Esophagus squamous epithelium (tissue), 5 donors: ENCODE results near the gene ARHGEF3. TPM values are rescaled to one million over a fixed set of nuclear protein-coding genes. Genes with fewer than 3 reads are reported as not detected.

Source experiments
- DNase-seq: peaks from one replicate; lab custom pipeline; 2025; lab: John Stamatoyannopoulos, UW
- H3K27ac ChIP-seq, 4 donors: fragments of 200-600 bp; sonication (generic); one replicate each; pipeline ENCODE4 v1.5.1; 2016 to 2019; ENCODE audit warnings: mild to moderate bottlenecking in 1 of 4
- H3K27me3 ChIP-seq, 4 donors: fragments of 200-600 bp; sonication (generic); 1 replicate in 3 of 4; 2 replicates in 1 of 4; pipeline versions ENCODE4 v1.5.1 to v1.6.0; 2017 to 2021; ENCODE audit warnings: antibody characterized with exemption in 1 of 4
- H3K36me3 ChIP-seq, 3 donors: fragments of 200-600 bp; sonication (generic); one replicate each; pipeline ENCODE4 v1.5.1; 2016 to 2019
- H3K4me1 ChIP-seq, 3 donors: fragments of 200-600 bp; sonication (generic); one replicate each; pipeline ENCODE4 v1.5.1; 2017 to 2019
- H3K4me3 ChIP-seq, 4 donors: fragments of 200-600 bp; sonication (generic); 1 replicate in 3 of 4; 2 replicates in 1 of 4; pipeline ENCODE4 v1.5.1; 2016 to 2019; ENCODE audit warnings: mild to moderate bottlenecking in 2 of 4, moderate library complexity in 1 of 4
- H3K9me3 ChIP-seq, 3 donors: fragments of 200-600 bp; sonication (generic); one replicate each; pipeline ENCODE4 v1.5.1; 2016 to 2019
- CTCF ChIP-seq, 6 experiments: fragments of 450-650 bp in 4 of 6; fragments of 200-600 bp in 2 of 6; sonication (generic) in 2 of 6; IDR thresholded peaks; one replicate each; pipeline ENCODE4 v1.5.1; 2016 to 2019; ENCODE audit warnings: antibody characterized with exemption in 6 of 6, mild to moderate bottlenecking in 4 of 6, moderate library complexity in 4 of 6
- POLR2A ChIP-seq, 4 donors: fragments of 450-650 bp; IDR thresholded peaks; one replicate each; pipeline ENCODE4 v1.6.1; 2017; ENCODE audit warnings: antibody characterized with exemption in 4 of 4, mild to moderate bottlenecking in 4 of 4, moderate library complexity in 3 of 4
- WGBS, 2 donors: methylation state at CpG; one replicate each; pipeline ENCODE4 v1.1.5; 2018; 5-methylcytosine and 5-hydroxymethylcytosine counted together
- intact Hi-C: fragments of 100-400 bp; cut with DNase I; formaldehyde crosslinking; loops from one replicate; pipeline ENCODE4 v1.15.0; 2022
- total RNA-seq, 4 donors: library from RNA; depleted of rRNA; stranded (reverse); fragments of >200 nt; gene quantifications; one replicate each; pipeline ENCODE4 v1.1.0, GENCODE V29; 2016
- donor health status: DM: yes; HTN: yes; CAD: no.

ARHGEF3 gene
- total RNA-seq, 4 donors from 2014 or later, result 20.6 to 26.3 (median 24.7) TPM

GRCh38 chr3:56744016-56744415 is 57.7 kb downstream of the ARHGEF3 start:
- intact Hi-C loops, result no loop called here
- Histone ChIP-seq H3K9me3 (no peaks in the 10 kb centered on the region), H3K4me3 (no peak overlapping the region), H3K27ac (no peak overlapping the region), H3K4me1 (peaks cover 0 to 9% (median 0%) of the 10 kb centered on the region in 3 donors), H3K27me3 (no peaks in the 10 kb centered on the region), H3K36me3 (peaks cover 4 to 91% (median 11%) of the 10 kb centered on the region in 3 donors)
- DNase-seq, result no peak
- TF ChIP-seq POLR2A (IDR thresholded peaks at IDR 0.05), result no peak
- TF ChIP-seq CTCF (IDR thresholded peaks at IDR 0.05), result no peak
- WGBS, 2 donors, result 92 to 98% methylated on average over 5 of the region's 5 CpGs

DNA sequence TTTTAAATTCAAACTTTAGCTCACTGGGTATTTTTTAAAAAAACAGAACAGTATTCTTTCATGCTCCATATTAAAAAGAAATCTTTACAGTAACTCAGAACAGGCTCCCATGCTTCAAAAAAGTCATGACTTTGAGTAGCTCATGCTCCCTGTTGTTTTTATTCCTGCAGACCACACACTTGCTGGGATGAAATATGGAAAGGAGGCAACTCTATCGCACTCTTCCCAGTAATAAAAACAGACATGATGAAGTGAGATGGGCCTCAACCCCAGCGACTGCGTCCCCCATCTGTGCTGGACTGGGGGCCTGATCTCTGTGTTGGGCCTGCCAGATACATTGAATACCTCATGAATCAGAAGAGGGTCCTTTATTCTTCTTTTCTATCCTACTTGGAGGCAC is 58.9 kb downstream of the ARHGEF3 start:
- TF ChIP-seq CTCF (IDR thresholded peaks at IDR 0.05) (no peak), POLR2A (IDR thresholded peaks at IDR 0.05) (no peak)
- no peak overlapping the region for H3K4me3 ChIP-seq
- 33 to 84% methylated on average over 1 to 3 of the region's 3 CpGs for WGBS, 2 donors
- no peak for DNase-seq
- peaks cover 0 to under 1% (median 0%) of the 10 kb centered on the region in 3 donors for H3K4me1 ChIP-seq
- intact Hi-C loops, result no loop called here
- H3K36me3 ChIP-seq, result peaks cover 4 to 91% (median 11%) of the 10 kb centered on the region in 3 donors
- no peaks in the 10 kb centered on the region for H3K9me3 ChIP-seq
- no peak overlapping the region for H3K27ac ChIP-seq
- no peaks in the 10 kb centered on the region for H3K27me3 ChIP-seq

DNA sequence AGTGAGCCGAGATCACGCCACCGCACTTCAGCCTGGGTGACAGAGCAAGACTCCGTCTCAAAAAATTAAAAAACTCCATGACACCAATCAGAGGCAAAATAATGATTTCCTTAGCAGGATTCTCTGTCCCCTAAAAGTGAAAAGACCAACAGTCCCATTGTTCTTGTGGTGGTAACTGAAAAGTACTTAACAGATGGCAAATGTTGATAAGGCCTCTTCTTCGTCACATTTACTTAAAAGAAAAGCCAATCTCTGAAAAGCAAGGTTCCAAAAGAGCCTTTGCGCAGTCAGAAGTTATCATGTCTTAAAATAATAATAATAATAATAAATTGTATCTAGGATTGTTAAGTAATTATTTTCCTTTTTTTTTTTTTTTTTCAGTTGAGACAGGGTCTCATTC is 62.7 kb downstream of the ARHGEF3 start:
- H3K9me3 ChIP-seq, result no peaks in the 10 kb centered on the region
- intact Hi-C loops, result no loop called here
- WGBS, 2 donors, result 92 to 93% methylated on average over 6 of the region's 6 CpGs
- no peak for DNase-seq
- no peak overlapping the region for H3K4me3 ChIP-seq
- no peak overlapping the region for H3K27ac ChIP-seq
- no peaks in the 10 kb centered on the region for H3K27me3 ChIP-seq
- TF ChIP-seq POLR2A (IDR thresholded peaks at IDR 0.05) (no peak), CTCF (IDR thresholded peaks at IDR 0.05) (no peak)
- peaks cover 4 to 92% (median 4%) of the 10 kb centered on the region in 3 donors for H3K36me3 ChIP-seq
- no peaks in the 10 kb centered on the region for H3K4me1 ChIP-seq

DNA sequence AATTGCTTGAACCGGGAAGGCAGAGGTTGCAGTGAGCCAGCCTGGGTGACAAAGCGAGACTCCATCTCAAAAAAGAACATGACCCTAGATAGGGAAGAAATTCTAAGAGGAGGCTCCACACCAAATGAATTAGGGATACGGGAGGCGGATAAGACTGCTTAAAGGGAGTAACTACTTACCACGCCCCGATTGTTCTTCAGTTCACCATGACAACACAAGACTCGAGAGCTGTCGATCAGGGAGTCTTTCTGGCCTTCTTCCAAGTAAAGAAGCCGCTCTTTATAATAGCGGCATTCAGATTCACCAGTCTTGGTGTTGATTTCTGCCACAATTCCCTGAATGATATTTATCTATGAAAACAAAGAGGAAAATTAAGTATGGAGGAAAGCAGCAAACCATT is 64.7 kb downstream of the ARHGEF3 start:
- intact Hi-C loops, result no loop called here
- DNase-seq, result no peak
- Histone ChIP-seq H3K9me3 (no peaks in the 10 kb centered on the region), H3K27ac (no peak overlapping the region), H3K27me3 (no peaks in the 10 kb centered on the region), H3K36me3 (peaks cover 5 to 90% (median 5%) of the 10 kb centered on the region in 3 donors), H3K4me3 (no peak overlapping the region), H3K4me1 (no peaks in the 10 kb centered on the region)
- TF ChIP-seq CTCF (IDR thresholded peaks at IDR 0.05) (no peak), POLR2A (IDR thresholded peaks at IDR 0.05) (no peak)
- 89 to 93% methylated on average over 10 of the region's 10 CpGs for WGBS, 2 donors

GRCh38 chr3:56732109-56732508 is 69.6 kb downstream of the ARHGEF3 start:
- DNase-seq, result no peak
- no peaks in the 10 kb centered on the region for H3K4me1 ChIP-seq
- no peaks in the 10 kb centered on the region for H3K27me3 ChIP-seq
- TF ChIP-seq POLR2A (IDR thresholded peaks at IDR 0.05), result no peak
- no peak for TF ChIP-seq CTCF (IDR thresholded peaks at IDR 0.05)
- H3K27ac ChIP-seq, result no peak overlapping the region
- H3K4me3 ChIP-seq, result no peak overlapping the region
- intact Hi-C loops, result no loop called here
- peaks cover 10 to 97% (median 29%) of the 10 kb centered on the region in 3 donors for H3K36me3 ChIP-seq
- H3K9me3 ChIP-seq, result no peaks in the 10 kb centered on the region
- WGBS, 2 donors, result 81 to 90% methylated on average over 5 to 8 of the region's 8 CpGs
